ENCODE measurements around the gene PLEKHA7.

Gene PLEKHA7

GRCh38 chr11:16795146-16795545, 219.1 kb downstream of the PLEKHA7 start:
- no peak for TF ChIP-seq CTCF (IDR thresholded peaks at IDR 0.05; ENCODE audit: low read depth, low read length)

GRCh38 chr11:16794047-16794818, 220.0 kb downstream of the PLEKHA7 start:
- DNase-seq (ENCODE audit: extremely low read depth, low read depth) = no peak
- no peak for TF ChIP-seq CTCF (IDR thresholded peaks at IDR 0.05; ENCODE audit: low read depth, low read length)

More at GRCh38 chr11:16795146-16795545, 219.1 kb downstream of the PLEKHA7 start:
- DNase-seq (ENCODE audit: extremely low read depth, low read depth) = no peak

GRCh38 chr11:16793511-16793910, 220.7 kb downstream of the PLEKHA7 start:
- no peak for DNase-seq (ENCODE audit: extremely low read depth, low read depth)
- TF ChIP-seq CTCF (IDR thresholded peaks at IDR 0.05; ENCODE audit: low read depth, low read length) = no peak

- no peak for DNase-seq (ENCODE audit: extremely low read depth, low read depth)
- no peak for TF ChIP-seq CTCF (IDR thresholded peaks at IDR 0.05; ENCODE audit: low read depth, low read length)
Measured at GRCh38 chr11:16793009-16793408, 221.2 kb downstream of the PLEKHA7 start.

GRCh38 chr11:16792426-16792825, 221.8 kb downstream of the PLEKHA7 start:
- DNase-seq (ENCODE audit: extremely low read depth, low read depth) = no peak
- TF ChIP-seq CTCF (IDR thresholded peaks at IDR 0.05; ENCODE audit: low read depth, low read length) = no peak

GRCh38 chr11:16791191-16791961, 222.8 kb downstream of the PLEKHA7 start:
- TF ChIP-seq CTCF (IDR thresholded peaks at IDR 0.05; ENCODE audit: low read depth, low read length) = no peak
- DNase-seq (ENCODE audit: extremely low read depth, low read depth) = peak; percentile 62
